ENCODE results near the gene RDH13.
A peak's percentile ranks its signal among the peaks of the same experiment; 100 is the strongest.
"Not testable (repeated sequence)": the region's sequence is repeated elsewhere in the genome, so short reads cannot be mapped to it uniquely, and the experiment has no call there.

The RDH13 gene

DNA sequence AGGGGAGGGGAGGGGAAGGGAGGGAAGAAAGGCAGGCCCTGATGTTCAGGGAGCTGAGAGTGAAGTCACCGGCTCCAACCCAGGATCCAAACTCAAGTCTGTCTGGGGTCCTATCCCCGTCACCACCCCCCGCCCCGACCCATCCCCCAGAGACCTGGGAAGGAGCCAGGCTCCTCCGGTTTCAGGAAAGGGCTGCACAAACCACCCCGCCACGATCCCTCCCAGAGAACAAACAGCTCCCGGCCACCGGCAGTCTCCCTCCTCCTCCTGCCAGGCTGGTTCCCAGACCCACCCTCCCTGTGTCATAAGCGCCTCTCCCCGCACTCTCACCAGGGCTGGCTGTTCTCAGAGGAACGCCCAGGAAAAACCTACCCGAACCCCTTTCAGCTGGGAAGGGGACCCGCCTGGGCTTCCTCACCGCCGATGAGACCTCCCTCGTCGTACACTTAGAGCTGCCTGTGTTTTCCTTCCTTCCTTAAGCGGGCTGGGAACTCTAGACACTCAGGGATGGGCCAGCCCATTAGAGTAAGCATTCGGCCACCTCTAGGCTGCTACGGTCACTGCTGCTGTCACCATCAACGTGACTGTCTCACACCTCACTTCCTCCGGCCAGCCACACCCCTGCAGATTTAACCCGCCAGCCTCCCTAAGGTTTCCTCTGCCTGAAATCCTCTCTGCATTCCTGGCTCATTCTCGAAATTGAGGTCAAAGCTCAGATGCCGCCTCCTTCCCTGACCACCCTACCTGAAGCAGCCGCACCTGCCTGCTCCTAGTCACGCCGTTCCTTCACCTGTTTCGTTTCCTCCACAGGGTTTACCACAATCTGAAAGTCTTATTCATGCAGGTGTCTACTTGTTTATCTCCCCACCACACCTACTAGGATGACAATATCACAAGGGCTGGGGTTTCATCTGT, 6.3 kb upstream of the RDH13 start:
- H3K9me3 Mint-ChIP-seq = peaks cover 2% of the 10 kb centered on the region
- H3K27ac Mint-ChIP-seq = peak overlapping the region in 1 of 3 experiments; percentile 57
- H3K27me3 Mint-ChIP-seq (ENCODE audit: low read depth) = peaks cover 94% of the 10 kb centered on the region
- TF ChIP-seq, protein P1, sequence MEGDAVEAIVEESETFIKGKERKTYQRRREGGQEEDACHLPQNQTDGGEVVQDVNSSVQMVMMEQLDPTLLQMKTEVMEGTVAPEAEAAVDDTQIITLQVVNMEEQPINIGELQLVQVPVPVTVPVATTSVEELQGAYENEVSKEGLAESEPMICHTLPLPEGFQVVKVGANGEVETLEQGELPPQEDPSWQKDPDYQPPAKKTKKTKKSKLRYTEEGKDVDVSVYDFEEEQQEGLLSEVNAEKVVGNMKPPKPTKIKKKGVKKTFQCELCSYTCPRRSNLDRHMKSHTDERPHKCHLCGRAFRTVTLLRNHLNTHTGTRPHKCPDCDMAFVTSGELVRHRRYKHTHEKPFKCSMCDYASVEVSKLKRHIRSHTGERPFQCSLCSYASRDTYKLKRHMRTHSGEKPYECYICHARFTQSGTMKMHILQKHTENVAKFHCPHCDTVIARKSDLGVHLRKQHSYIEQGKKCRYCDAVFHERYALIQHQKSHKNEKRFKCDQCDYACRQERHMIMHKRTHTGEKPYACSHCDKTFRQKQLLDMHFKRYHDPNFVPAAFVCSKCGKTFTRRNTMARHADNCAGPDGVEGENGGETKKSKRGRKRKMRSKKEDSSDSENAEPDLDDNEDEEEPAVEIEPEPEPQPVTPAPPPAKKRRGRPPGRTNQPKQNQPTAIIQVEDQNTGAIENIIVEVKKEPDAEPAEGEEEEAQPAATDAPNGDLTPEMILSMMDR (IDR thresholded peaks at IDR 0.05; ENCODE audit: unreplicated experiment in 3 of 3) = no peak
- peaks cover 9% of the 10 kb centered on the region for H3K4me1 Mint-ChIP-seq
- peak overlapping the region; percentile 48 to 74 (median 59) for H3K4me3 Mint-ChIP-seq
- H3K36me3 Mint-ChIP-seq (ENCODE audit: low read depth) = no peaks in the 10 kb centered on the region

DNA sequence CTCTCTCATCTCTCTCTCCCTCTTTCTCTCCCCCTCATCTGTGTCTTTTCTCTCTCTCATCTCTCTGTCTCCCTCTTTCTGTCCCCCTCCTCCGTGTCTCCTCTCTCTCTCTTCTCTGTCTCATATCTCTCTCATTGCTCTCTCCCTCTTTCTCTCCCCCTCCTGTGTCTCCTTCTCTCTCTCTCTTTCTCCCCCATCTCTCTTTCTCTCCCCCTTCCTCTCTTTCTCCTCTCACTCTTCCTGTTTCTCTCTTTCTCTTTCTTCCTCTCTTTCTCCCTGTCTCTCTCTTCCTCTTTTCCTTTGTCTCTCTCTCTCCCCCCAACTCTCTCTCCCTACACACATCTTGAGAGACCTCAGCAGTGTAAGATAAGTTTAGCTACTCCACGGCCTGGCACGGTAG, 4.9 kb upstream of the RDH13 start:
- H3K4me1 Mint-ChIP-seq = peaks cover 9% of the 10 kb centered on the region
- H3K9me3 Mint-ChIP-seq = no peaks in the 10 kb centered on the region
- no peak overlapping the region for H3K27ac Mint-ChIP-seq
- TF ChIP-seq, protein P1 (IDR thresholded peaks at IDR 0.05; ENCODE audit: unreplicated experiment in 3 of 3) = no peak
- peak overlapping the region in 1 of 3 experiments; percentile 31 for H3K4me3 Mint-ChIP-seq
- H3K27me3 Mint-ChIP-seq (ENCODE audit: low read depth) = peaks cover 93% of the 10 kb centered on the region
- no peaks in the 10 kb centered on the region for H3K36me3 Mint-ChIP-seq (ENCODE audit: low read depth)

DNA sequence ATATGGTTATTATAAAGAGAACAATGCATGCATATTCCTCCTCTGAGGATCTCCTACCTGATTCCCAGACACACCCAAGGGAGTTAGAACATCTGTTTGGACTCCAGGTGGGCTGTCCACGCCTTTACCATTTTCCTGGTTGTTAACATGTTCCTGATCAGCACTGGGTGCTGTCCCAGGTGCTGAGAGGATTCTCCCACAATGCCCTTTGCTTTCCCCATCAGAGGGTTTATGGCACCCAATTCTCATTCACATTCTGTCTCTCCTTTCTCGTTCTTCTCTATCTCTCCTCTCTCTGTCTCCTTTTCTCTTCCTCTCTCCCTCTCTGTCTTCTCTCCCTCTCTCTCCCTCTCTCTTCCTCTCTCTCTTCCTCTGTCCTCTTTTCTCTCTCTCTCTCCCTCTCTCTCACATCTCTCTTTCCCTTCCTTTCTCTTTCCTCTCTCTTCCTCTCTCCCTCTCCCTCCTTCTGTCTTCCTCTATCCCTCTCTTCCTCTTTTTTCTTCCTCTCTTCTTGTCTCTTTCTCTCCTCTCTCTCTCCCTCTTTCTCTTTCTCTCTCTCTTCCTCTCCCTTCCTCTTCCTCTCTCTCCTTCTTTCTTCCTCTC, 3.3 kb upstream of the RDH13 start:
- Mint-ChIP-seq H3K4me1 (peaks cover 9% of the 10 kb centered on the region), H3K27me3 (ENCODE audit: low read depth) (peaks cover 76% of the 10 kb centered on the region), H3K4me3 (no peak overlapping the region), H3K36me3 (ENCODE audit: low read depth) (no peaks in the 10 kb centered on the region), H3K9me3 (no peaks in the 10 kb centered on the region), H3K27ac (no peak overlapping the region)
- TF ChIP-seq, protein P1 (IDR thresholded peaks at IDR 0.05; ENCODE audit: unreplicated experiment in 3 of 3) = no peak

DNA sequence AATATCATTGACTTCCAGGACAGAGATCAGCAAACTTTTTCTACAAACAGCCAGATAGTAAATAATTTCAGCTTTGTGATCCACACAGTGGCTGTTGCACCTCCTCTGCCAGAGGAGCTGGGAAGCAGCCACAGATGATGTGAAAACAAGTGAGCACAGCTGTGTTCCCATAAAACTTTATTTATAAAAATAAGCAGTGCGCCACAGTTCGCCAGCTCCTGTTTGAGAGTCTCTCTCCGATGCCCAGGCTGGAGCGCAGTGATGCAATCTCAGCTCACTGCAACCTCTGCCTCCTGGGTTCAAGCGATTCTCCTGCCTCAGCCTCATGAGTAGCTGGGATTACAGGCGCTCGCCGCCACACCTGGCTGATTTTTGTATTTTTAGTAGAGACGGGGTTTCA, 2.6 kb upstream of the RDH13 start:
- not testable (repeated sequence) for H3K4me1 Mint-ChIP-seq; H3K4me3 Mint-ChIP-seq; H3K27ac Mint-ChIP-seq; H3K9me3 Mint-ChIP-seq; H3K36me3 Mint-ChIP-seq (ENCODE audit: low read depth)
- H3K27me3 Mint-ChIP-seq (ENCODE audit: low read depth) = peaks cover 69% of the 10 kb centered on the region

DNA sequence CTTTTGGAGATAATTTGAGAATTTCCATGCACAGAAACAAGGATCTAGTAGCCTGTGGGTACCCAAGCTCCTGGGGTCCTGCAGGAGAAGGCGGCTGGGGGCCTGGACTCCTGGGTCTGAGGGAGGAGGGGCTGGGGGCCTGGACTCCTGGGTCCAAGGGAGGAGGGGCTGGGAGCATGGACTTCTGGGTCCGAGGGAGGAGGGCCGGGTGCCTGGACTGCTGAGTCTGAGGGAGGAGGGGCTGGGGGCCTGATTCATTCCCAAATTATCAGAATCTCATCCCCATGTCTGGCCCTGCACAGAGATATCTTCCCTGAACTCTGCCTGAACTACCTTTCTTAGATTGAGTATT, 520 bp upstream of the RDH13 start:
- Mint-ChIP-seq H3K9me3 (no peaks in the 10 kb centered on the region), H3K4me1 (peaks cover 4% of the 10 kb centered on the region), H3K4me3 (peak overlapping the region; percentile 80 to 89 (median 88)), H3K27ac (no peak overlapping the region), H3K36me3 (ENCODE audit: low read depth) (peaks cover 16% of the 10 kb centered on the region), H3K27me3 (ENCODE audit: low read depth) (peaks cover 50% of the 10 kb centered on the region)
- TF ChIP-seq, protein P1 (IDR thresholded peaks at IDR 0.05; ENCODE audit: unreplicated experiment in 3 of 3) = no peak

DNA sequence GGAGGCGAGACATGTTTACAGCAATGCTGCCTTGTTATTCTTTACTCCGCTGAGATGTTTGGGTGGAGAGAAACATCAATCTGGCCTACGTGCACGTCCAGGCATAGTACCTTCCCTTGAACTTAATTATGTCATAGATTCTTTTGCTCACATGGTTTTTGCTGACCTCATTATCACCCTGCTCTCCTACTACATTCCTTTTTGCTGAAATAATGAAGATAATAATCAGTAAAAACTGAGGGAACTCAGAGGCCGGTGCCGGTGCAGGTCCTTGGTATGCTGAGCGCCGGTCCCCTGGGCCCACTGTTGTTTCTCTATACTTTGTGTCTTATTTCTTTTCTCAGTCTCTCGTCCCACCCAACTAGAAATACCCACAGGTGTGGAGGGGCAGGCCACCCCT, 2.7 kb downstream of the RDH13 start:
- H3K9me3 Mint-ChIP-seq, H3K4me1 Mint-ChIP-seq: not testable (repeated sequence)
- Mint-ChIP-seq H3K27me3 (ENCODE audit: low read depth) (peaks cover 20% of the 10 kb centered on the region), H3K4me3 (peak overlapping the region; percentile 29 to 52 (median 31)), H3K36me3 (ENCODE audit: low read depth) (peaks cover 34% of the 10 kb centered on the region), H3K27ac (peak overlapping the region; percentile 23 to 40 (median 32))
